DOHH2 (cell line): ENCODE data around the gene CALHM3.
A peak's percentile ranks its signal among the peaks of the same experiment; 100 is the strongest.

Experiments used
- H3F3A ChIP-seq: fragments of 200-600 bp; sonication (generic), shearing (Covaris generic); 2 replicates; pipeline ENCODE4 v1.6.0; 2016; ENCODE audit warnings: antibody characterized with exemption, mild to moderate bottlenecking; ENCODE audit not compliant: control insufficient read depth, insufficient read depth
- H3K27ac ChIP-seq: fragments of 200-600 bp; sonication (generic); 2 replicates; pipeline ENCODE4 v1.5.1; 2014; ENCODE audit warnings: low read depth, mild to moderate bottlenecking, low read length, moderate library complexity
- H3K27me3 ChIP-seq: fragments of 200-600 bp; sonication (generic); 2 replicates; pipeline ENCODE4 v1.6.1; 2014; ENCODE audit warnings: mild to moderate bottlenecking, low read length, mixed read lengths; ENCODE audit not compliant: control insufficient read depth
- H3K36me3 ChIP-seq: fragments of 200-600 bp; sonication (generic); 2 replicates; pipeline ENCODE4 v1.6.1; 2014; ENCODE audit warnings: mild to moderate bottlenecking, low read length, moderate library complexity, mixed read lengths; ENCODE audit not compliant: control insufficient read depth
- H3K4me1 ChIP-seq: fragments of 200-600 bp; sonication (generic); 2 replicates; pipeline ENCODE4 v1.6.1; 2014; ENCODE audit warnings: mild to moderate bottlenecking, low read length, mixed read lengths; ENCODE audit not compliant: control insufficient read depth
- H3K4me2 ChIP-seq: fragments of 200-600 bp; sonication (generic); 2 replicates; pipeline ENCODE4 v1.6.0; 2014; ENCODE audit warnings: mild to moderate bottlenecking, low read length, moderate library complexity
- H3K4me3 ChIP-seq: fragments of 200-600 bp; sonication (generic); 2 replicates; pipeline ENCODE4 v1.5.1; 2014; ENCODE audit warnings: mild to moderate bottlenecking, low read length, mixed read lengths
- H3K79me2 ChIP-seq: fragments of 200-600 bp; sonication (generic); 2 replicates; pipeline ENCODE4 v1.6.1; 2014; ENCODE audit warnings: mild to moderate bottlenecking, low read length, mixed read lengths; ENCODE audit not compliant: control insufficient read depth
- H3K9me2 ChIP-seq: fragments of 200-600 bp; sonication (generic); replicated peaks from 2 replicates; pipeline ENCODE4 v1.6.1; 2014; ENCODE audit warnings: mild to moderate bottlenecking, low read length, mixed read lengths; ENCODE audit not compliant: control insufficient read depth
- H3K9me3 ChIP-seq: fragments of 200-600 bp; sonication (generic); 2 replicates; pipeline ENCODE4 v1.6.1; 2014; ENCODE audit warnings: antibody characterized with exemption, low read length, mixed read lengths; ENCODE audit not compliant: control insufficient read depth, insufficient read depth
- H4K20me1 ChIP-seq: fragments of 200-600 bp; sonication (generic); 2 replicates; pipeline ENCODE4 v1.6.0; 2014; ENCODE audit warnings: low read depth, mild to moderate bottlenecking, antibody characterized with exemption, low read length, moderate library complexity; ENCODE audit not compliant: control insufficient read depth, insufficient read depth
- EZH2phosphoT487 ChIP-seq: fragments of 200-600 bp; sonication (generic); IDR thresholded peaks from 2 replicates; pipeline ENCODE4 v1.6.1; 2017; ENCODE audit warnings: borderline replicate concordance, mild to moderate bottlenecking, antibody characterized with exemption, low read length, moderate library complexity, mixed read lengths
- TF ChIP-seq, protein P1 (sequence below): fragments of 200-600 bp; sonication (generic); IDR thresholded peaks from one replicate; pipeline ENCODE4 v1.5.1; 2014; ENCODE audit warnings: antibody characterized with exemption, mild to moderate bottlenecking, low read depth, low read length; ENCODE audit not compliant: poor library complexity, severe bottlenecking

The CALHM3 gene

DNA sequence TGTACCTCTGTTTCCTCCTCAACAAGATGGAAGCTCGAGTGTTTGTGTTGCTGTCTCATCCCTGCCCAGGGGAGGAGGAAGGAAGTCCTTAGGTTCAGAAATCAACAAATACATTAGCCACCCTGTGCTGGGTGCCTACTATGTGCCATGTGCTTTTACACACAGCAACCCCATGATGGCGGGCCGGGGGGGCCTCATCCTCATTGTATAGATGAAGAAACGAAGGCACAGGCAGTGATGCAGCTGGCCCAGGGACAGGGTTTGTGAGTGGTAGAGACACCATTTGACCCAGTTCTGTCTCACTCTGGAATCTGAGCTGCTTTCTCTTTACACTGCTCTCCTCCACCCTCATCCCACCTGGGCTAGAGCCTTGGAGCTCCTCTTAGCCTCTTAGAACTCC is 25.0 kb downstream of the CALHM3 start:
- no peaks in the 10 kb centered on the region for H4K20me1 ChIP-seq
- peaks cover 18% of the 10 kb centered on the region for H3K4me1 ChIP-seq
- H3K4me2 ChIP-seq, result no peak overlapping the region
- H3K79me2 ChIP-seq, result no peaks in the 10 kb centered on the region
- H3F3A ChIP-seq, result peaks cover 6% of the 10 kb centered on the region; the same call in 1 of the 2 replicates
- peaks cover 12% of the 10 kb centered on the region; the same call in 1 of the 2 replicates for H3K36me3 ChIP-seq
- no peaks in the 10 kb centered on the region for H3K9me3 ChIP-seq
- no peaks in the 10 kb centered on the region for H3K27me3 ChIP-seq
- no peaks in the 10 kb centered on the region for H3K9me2 ChIP-seq
- H3K4me3 ChIP-seq, result no peak overlapping the region
- no peak overlapping the region for H3K27ac ChIP-seq
- no peak for TF ChIP-seq EZH2phosphoT487
- TF ChIP-seq, protein P1, sequence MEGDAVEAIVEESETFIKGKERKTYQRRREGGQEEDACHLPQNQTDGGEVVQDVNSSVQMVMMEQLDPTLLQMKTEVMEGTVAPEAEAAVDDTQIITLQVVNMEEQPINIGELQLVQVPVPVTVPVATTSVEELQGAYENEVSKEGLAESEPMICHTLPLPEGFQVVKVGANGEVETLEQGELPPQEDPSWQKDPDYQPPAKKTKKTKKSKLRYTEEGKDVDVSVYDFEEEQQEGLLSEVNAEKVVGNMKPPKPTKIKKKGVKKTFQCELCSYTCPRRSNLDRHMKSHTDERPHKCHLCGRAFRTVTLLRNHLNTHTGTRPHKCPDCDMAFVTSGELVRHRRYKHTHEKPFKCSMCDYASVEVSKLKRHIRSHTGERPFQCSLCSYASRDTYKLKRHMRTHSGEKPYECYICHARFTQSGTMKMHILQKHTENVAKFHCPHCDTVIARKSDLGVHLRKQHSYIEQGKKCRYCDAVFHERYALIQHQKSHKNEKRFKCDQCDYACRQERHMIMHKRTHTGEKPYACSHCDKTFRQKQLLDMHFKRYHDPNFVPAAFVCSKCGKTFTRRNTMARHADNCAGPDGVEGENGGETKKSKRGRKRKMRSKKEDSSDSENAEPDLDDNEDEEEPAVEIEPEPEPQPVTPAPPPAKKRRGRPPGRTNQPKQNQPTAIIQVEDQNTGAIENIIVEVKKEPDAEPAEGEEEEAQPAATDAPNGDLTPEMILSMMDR, result no peak

DNA sequence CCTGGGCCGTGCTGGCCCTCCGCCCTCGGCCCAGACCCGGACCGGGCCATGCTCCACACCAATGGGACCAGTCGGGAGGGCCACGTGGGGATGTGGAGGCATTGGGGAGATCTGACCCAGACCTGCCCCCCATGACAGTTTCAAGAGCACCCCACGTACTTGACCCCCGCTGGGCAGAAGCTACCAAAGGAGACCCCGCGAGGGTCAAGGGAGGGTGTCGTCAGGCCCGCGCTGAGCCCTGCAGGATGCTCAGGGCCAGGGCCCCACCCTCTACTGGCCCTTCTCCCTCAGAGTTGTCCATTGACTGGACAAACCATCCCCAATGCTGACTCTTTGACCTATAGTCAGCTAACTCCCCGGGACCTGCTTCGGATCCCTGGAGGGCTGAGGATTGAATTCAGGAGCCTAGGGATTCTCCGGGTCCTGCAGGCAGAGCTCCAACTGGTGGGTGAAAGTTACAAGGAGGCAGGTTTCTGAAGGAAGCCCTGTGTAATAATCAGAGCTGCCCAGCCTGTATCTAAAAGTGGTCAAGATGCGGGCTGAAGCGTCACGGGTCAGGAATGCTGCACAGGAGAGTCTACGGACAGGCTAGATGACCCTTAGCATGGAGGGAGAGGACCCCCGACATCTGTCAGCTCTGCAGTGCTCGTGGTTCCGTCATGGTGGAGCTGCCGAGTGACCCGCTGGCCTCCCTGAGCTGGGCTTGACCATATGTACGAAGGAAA is 26.4 kb downstream of the CALHM3 start:
- H3K79me2 ChIP-seq, result no peaks in the 10 kb centered on the region
- H3K36me3 ChIP-seq, result peaks cover 20% of the 10 kb centered on the region
- H3K9me3 ChIP-seq, result no peaks in the 10 kb centered on the region
- no peak overlapping the region for H3K27ac ChIP-seq
- H3K27me3 ChIP-seq, result no peaks in the 10 kb centered on the region
- no peaks in the 10 kb centered on the region for H3K9me2 ChIP-seq
- H3K4me1 ChIP-seq, result peaks cover 12% of the 10 kb centered on the region; the same call in 1 of the 2 replicates
- no peaks in the 10 kb centered on the region for H4K20me1 ChIP-seq
- H3F3A ChIP-seq, result peaks cover 6% of the 10 kb centered on the region; the same call in 1 of the 2 replicates
- no peak overlapping the region for H3K4me3 ChIP-seq
- H3K4me2 ChIP-seq, result peak overlapping the region; percentile 44; the same call in 1 of the 2 replicates
- TF ChIP-seq, protein P1, result no peak
- TF ChIP-seq EZH2phosphoT487, result no peak

DNA sequence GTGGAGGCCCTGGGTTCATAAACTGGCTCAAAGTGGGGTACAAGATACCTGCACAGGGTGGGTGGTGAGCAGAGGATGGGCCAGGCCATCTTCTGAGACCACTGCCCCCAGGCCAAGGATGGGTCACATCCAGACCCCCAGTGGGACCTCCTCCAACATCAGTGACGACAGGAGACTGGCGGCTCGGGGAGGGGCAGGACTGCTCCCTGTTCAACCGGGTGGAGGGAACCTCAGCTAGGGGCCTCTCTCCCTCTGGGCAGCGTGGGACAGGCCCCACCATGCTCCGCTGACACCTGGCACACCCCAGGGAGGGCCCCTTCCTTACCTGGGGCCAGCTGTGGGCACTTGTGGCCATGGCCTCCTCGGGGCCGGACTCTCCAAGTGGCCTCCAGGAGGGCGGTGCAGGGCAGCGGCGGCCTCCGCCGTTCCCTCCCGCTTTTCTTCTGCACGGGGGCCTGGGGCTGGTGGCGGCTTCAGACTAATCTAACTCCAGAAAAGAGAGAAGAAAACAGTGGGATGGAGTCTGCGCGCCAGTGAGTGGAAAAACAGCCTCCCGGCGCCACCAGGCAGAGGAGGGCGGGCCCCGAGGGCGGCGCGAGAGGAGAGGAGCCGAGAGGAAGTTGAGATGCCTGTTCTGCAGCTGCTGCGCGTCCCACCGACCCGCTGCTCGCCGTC is 27.1 kb downstream of the CALHM3 start, which contains the start of gene CALHM2:
CALHM2 (minus strand) TSS at position 540 of the 675 bp plus-strand sequence. CDS start 2,429 bp downstream, outside the sequence.
- H3K9me2 ChIP-seq, result no peaks in the 10 kb centered on the region
- no peak within 1 kb of the TSS for H3K27ac ChIP-seq
- H3K4me2 ChIP-seq, result peak within 1 kb of the TSS; percentile 44
- peak within 1 kb of the TSS; percentile 23; the same call in 1 of the 2 replicates for H3K4me3 ChIP-seq
- no peaks in the 10 kb centered on the region for H3K79me2 ChIP-seq
- peaks cover 12% of the 10 kb centered on the region; the same call in 1 of the 2 replicates for H3K4me1 ChIP-seq
- no peaks in the 10 kb centered on the region for H4K20me1 ChIP-seq
- H3K36me3 ChIP-seq, result peaks cover 27% of the 10 kb centered on the region
- TF ChIP-seq, protein P1, result no peak
- TF ChIP-seq EZH2phosphoT487, result no peak
- no peaks in the 10 kb centered on the region for H3K27me3 ChIP-seq
- no peaks in the 10 kb centered on the region for H3K9me3 ChIP-seq
- peaks cover 6% of the 10 kb centered on the region; the same call in 1 of the 2 replicates for H3F3A ChIP-seq
